HCEC 1CT (cell line): ENCODE measurements around the gene GLIS1.
A peak's percentile ranks its signal among the peaks of the same experiment; 100 is the strongest.

Experiments
- DNase-seq: peaks from one replicate; pipeline ENCODE4 v3.0.0-alpha.2; 2017

Gene GLIS1

DNA sequence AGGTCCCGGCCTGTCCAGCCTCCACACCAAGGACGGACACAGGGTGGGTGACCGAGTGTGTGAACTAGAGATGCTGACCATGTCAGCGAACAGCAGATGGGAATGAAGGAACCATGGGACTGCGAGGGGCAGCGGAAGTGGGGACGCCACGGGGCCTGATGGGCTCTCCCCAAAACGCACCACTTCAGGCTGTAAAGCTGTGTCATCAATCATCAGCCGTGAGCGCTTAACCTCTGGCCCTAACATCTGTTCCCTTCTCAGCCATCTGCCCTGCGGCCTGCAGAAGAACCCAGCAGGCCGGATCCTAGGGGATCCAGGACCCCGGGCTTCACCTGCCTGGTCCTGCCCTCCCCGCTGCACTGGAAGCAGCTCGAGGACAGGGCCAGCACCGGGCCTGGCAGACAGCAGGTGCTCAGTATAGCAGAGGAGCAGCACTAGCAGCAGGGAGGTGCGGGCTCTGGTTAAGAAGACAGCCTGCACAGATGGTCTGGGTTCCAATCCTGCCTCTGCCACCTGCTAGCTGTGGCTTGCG lies 221.1 kb downstream of the GLIS1 start:
- DNase-seq = peak; percentile 52

DNA sequence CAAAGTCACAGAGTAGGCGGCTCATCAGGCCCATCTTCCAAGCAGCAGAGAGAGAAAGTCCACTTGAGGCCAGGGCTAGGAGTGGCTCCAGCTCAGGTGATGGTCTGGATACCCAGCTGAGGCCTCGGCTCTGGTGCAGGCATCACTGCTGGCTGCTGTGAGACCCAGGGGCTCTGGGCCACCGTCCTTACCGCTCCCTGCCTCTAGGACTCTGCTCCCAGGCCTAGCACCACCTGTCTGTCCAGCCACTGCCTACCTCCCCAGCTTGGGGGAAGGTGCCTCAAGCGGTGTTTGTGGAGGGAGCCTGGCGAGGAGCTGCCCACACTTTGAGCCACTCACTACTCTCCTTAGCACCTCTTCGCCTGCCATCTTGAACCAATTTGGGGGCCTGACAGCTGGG lies 221.9 kb downstream of the GLIS1 start:
- no peak for DNase-seq

DNA sequence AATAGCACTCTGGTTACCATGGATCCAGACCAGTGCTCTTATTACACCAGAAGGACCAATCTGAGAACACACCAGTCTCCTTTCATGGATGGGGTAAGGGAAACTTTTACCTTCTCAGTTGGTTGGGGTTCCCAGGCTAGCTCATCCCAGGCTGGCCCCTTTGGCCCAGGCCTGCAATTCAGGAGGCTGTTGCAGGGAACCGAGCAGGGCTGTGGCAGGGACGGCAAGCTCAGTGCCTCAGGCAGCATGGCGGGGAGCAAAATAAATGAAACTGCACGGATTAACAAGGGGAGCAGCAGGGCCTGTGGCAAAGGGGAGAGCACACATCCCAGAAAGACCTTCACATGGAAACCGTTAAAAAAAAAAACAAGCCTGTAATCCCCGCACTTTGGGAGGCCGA lies 222.8 kb downstream of the GLIS1 start:
- DNase-seq = no peak

- DNase-seq = no peak
Observed at GRCh38 chr1:53514436-53514835, 224.5 kb downstream of the GLIS1 start.

GRCh38 chr1:53513846-53514245 lies 225.1 kb downstream of the GLIS1 start:
- no peak for DNase-seq

DNA sequence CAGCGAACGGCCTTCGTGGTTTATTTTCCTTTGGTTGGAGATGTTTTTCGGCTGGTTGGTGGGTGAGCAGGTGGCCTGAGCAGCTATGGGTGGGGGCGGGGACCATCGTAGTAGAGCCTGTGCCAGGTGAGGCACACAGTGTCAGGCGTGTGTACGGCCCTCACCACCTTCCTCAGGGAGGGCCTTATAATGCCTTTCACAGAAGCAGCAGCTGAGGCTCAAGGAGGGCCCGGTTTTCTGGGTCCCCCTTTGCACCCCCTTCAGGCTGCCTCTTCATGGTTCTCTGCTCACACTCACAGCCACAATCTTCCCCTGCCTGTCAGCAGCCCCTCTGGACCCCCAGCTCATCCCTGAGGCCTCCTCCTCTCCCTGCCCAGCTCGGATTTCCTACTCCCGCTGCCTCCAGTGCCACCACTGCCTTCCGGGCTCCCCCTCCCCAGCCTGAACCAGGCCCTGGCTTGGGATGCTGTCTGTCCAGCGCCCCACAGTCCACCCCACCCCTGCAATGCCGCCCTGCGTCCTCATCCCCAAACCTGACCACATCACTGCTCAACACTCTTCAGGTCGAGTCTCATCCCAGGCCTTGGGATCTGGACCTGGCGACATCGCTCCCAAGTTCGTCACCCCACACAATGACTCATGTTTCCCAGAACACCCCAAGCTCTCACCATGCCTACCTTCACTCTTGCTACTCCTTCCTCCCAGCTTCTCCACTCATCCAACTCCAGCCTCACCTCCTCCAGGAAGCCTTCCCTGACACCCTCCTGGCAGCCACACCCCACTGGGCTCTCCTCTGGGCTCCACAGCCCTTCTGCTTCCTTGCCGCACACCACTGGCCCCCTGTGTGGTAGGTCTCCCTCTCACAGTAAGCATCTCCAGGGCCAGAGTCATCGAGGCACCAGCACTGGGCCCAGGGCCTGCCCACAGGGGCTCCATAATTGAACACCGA lies 225.9 kb downstream of the GLIS1 start:
- no peak for DNase-seq

- DNase-seq = no peak
Observed at GRCh38 chr1:53511933-53512806, 226.8 kb downstream of the GLIS1 start.

DNA sequence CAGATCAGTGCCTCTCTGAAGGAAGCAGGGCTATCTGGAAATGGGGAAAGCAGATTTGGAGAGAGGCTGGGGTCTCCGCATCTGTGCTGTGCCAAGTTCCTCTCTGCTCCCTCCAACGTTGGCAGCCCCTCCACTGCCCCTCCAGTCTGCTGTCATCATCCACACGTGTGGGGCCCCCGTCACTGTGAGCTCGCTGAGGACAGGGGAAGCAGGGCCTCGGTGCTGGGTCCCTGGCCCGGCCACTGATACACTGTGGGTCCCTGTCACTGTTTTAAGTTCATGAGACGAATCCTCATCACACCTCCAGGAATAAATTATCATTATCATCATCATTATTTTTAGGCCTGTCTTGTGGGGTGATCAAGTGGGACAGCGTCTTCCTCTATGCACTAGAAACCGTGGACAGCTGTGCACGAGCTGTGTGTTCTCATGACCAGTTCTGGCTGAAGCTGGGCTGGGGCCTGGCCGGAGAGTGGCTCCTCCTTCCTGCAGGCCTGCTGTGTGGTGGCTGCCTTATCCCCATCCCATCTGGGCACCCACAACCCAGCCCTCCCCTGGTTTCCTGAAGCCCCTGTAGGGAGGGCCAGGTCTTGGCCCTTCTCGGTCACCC lies 227.5 kb downstream of the GLIS1 start:
- no peak for DNase-seq

DNA sequence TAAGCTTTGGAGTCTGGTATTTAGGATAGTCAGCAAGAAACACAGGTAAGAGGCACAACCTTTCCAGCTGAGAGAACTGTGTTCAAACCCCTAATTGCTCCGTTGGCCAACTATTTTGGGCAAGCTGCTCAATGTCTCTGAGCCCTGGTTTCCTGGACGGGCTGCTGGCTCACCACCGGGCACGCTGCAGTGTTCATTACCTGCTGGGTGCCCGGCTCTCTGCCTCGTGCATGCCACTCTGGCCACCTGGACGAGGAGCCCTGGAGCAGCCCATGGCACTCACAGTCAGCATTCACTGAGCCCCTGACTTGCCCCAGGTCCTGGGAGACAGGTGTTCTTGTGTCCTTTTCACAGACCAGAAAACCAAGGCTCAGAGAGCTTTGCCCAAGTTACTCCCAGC lies 228.7 kb downstream of the GLIS1 start:
- no peak for DNase-seq

DNA sequence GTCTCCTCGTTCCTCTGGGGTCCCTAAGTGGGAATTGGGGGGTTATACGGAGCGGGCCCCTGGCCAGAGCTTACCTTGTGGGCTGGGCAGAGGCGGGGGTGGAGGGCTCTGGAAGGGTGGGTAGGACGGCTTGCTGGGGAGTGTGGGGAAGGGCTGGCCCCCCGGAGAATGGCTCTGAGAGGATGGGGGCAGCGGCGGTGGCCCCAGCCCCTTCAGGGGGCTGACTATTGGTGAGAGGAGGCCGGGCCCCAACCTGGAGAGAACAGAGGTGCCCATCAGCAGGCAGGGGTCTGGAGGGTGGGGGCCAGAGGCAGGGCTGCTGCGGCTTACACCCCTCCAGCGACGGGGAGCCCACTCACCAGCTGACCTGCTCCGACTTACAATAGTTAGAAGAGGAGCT lies 229.2 kb downstream of the GLIS1 start:
- no peak for DNase-seq

DNA sequence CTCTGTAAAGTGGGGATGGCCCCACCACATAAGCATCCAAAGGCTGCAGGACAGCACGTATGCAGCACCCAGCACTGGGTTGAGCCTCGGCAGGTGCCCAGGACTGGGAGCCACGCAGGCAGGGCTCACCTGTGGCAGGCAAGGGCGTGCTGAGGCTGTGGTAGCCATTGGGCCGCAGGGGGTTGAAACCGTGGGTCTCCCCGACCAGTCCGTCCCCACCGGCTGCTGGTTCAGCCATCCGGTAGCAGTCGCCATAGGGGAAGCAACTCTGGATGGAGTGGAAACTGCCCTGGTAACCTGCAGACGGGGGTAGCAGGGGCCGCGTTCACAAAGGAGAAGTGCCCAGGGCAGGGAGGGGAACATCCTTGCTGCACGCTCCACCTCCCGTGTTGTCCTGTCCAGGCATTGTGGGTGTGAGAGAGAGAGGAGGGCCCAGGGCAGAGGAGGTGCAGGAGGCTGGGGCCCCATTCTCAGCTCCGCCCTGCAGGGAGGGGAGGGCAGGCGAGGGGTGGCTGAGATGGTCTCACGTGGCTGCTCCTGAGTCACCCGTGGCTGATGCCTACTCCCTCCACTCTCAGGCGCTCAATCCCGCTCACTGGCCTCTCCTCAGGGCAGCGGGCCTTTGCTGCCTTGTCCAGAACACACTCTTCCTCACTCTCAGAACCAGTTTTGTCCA lies 229.8 kb downstream of the GLIS1 start:
- peak; percentile 25 for DNase-seq

DNA sequence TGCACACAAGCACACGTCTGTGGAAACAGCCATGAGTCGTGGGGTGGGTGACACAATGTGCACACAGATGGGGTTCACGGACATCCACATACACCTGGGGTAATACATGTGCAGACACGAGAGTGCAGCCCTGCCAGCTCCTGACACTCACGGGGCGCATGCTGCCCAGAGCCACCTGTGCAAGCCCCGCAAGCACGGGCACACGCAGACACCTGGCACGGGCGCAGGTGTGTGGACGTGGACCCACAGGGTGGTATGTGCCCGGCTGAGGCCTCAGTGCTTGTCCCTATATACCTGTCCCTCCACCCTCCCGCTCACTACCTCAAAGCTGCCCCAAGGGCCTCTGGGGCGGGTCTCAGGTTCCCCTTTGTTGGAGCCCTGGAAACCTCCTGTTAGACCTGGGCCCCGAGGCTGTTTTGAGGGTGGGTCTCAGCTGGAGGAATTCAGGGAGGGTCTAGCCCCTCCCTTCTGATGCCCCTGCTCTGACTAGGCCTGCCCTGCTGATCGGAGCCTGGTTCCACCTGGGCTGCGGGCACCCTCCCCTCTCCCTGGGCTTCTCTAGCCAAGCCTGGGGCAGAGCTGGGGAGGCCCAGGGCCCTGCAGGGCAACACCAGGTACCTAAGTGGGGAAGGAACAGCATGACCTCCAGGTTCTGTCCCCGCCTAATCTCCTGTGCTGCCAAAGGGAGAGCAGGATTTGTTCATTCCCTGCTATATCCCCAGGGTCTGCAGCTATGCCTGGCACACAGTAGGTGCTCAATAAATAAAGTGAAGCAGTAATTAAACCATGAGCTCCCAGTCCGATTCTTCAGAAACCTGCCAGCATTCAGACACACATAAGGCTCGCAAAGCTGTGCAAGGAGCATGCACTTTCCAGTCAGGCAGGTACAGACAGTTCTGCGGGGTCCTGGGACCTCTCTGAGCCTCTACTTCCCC lies 230.6 kb downstream of the GLIS1 start:
- DNase-seq = no peak

DNA sequence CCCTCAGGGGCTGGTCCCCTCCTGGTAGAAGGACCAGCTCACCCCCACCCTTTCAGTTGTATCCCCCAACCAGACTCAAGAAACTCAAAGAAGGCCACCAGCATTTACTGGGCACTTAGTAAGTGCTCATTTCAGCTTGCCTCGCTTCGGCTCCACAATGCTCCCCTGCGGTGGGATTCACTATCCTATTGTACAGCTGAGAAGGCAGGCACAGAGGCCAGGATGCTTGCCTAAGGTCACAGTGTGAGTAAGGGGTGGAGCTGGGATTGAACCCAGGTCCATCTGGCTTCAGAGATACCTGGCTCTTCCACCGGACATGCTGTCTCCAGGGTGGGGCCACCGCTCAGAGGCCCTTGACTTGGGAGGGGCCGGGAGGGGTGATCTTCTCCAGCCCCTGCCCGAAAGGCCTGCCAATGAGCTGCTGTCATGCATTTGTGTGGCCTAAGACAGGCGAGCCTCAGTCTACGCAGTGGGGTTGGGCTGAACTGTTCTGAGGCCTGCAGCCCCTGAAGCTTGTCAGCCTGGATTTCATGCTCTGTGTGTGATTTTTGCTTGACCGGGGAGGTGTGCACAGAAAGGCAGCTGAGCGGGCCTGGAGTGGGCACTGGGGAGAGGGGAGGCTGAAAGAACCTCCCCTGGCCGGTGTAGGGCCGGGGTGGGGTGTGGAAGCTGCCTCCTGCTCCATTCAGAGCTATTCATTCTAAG lies 231.7 kb downstream of the GLIS1 start:
- DNase-seq = no peak

DNA sequence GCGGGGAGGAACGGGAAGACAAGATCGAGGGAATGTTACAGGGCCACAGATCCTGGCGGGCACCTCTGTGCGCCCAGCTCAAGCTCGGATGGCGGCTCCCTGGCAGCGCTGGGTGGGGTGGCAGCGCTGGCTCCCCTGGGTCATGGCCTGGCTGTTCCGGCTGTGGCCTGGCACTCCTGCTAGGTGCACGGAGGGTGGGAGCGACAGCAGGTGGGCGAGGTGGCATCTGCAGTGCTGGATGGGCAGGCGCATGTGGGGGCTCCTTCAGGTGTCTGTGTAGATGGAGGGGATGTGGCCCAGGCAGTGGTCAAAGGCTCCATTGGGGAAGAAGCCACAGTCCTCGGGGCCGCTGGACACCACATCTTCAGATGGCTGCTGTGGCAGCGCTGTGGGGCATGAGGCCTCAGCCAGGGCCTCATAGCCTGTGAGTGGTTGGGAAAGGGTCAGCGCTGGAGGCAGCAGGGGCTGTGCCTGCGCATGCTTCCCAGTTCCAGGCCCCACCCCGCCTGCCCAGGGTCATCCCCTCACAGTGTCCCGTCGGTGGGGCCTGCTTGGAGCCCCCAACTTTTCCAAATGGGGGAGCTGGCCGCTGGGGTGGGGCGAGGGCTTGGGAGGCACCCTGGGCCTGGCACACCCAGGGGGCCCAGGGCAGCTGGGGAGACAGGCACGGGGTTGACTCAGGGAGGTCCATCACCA lies 232.5 kb downstream of the GLIS1 start:
- DNase-seq = no peak

- DNase-seq = no peak
Observed at GRCh38 chr1:53505891-53506290, 233.1 kb downstream of the GLIS1 start.

GRCh38 chr1:53505401-53505800 lies 233.6 kb downstream of the GLIS1 start:
- DNase-seq = no peak

DNA sequence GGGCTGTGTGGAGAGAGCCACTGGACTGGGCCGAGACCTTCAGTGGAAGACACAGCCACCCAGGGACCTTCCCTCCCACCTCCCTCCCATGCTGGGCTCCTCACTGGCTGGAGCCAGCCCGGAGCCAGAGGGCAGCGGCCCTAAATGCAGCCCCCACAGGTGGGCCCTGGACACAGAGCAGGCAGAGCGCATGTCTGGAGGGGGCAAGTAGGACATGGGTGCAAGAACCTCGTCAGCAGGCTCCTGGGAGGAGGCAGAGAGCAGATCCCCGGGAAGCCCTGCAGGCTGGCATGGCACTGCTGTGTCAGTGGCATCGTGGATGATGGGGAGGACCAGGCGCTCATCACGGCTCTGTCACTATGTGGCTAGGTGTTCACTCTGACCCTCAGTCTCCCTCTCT lies 234.1 kb downstream of the GLIS1 start:
- DNase-seq = no peak

DNA sequence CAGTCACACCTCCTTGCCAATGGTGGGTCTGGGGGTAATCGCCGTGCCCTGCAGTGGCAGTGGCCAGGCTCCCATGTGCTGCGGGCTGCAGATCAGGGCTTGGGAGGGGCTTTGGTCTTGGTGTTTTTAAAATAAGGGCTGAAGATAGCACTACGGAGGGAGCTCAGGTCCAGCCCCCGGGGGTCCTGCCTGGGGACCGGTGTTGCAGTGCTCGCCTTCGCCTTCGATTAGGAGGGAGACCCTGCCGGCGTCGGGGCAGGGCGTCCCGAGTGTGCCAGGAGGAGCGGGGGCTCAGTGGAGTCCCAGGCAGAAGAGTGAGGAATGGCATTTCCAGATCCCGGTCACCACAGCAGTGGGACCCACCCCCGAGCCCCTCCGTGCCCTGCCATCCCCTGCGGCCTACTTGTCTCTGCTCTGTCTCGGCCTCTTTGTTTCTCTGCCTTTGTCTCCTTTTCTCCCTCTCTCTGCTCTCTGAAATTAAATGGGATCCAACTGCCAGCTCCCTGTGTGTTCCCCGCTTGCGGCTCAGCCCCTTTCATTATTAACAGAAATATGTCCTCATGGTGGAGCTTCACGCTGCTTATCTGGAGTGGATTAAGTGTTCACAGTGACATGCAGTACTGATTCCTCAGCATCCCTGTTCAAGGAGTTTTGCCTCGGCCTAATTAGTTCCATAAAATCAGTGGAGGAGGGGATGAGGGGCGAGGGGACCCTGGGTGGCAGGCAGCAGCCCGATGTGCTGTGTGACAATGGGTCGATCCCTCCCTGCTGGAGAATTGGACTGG lies 235.3 kb downstream of the GLIS1 start:
- no peak for DNase-seq
